Astrocyte (in vitro differentiated cells and primary cell): ENCODE measurements around the gene DDAH1. TPM values are rescaled to one million over a fixed set of nuclear protein-coding genes. Genes with fewer than 3 reads are reported as not detected.

Experiments used
- DNase-seq: peaks from one replicate; pipeline ENCODE4 v3.0.0-alpha.2; 2010; ENCODE audit warnings: low read depth
- FAIRE-seq: peaks from 2 replicates; lab custom pipeline; 2011; peaks lifted over from hg19 to GRCh38; lab: Jason Lieb, UNC
- H2AFZ ChIP-seq: 2 replicates; pipeline ENCODE4 v1.6.0; 2012; ENCODE audit warnings: low read depth, low read length, inconsistent platforms
- H3K27ac ChIP-seq: 2 replicates; pipeline ENCODE4 v1.5.1; 2011; ENCODE audit warnings: low read depth, low read length, inconsistent platforms
- H3K27me3 ChIP-seq: 2 replicates; pipeline ENCODE4 v1.6.0; 2011; ENCODE audit warnings: low read length, inconsistent platforms; ENCODE audit not compliant: insufficient read depth
- H3K36me3 ChIP-seq: 2 replicates; pipeline ENCODE4 v1.5.1; 2011; ENCODE audit warnings: low read length, inconsistent platforms; ENCODE audit not compliant: insufficient read depth
- H3K4me1 ChIP-seq: 2 replicates; pipeline ENCODE4 v1.5.1; 2011; ENCODE audit warnings: low read length, inconsistent platforms; ENCODE audit not compliant: insufficient read depth
- H3K4me2 ChIP-seq: 2 replicates; pipeline ENCODE4 v1.6.0; 2012; ENCODE audit warnings: low read length, inconsistent platforms
- H3K4me3 ChIP-seq: 2 replicates; pipeline ENCODE4 v1.5.1; 2011; ENCODE audit warnings: low read depth, mild to moderate bottlenecking, low read length, inconsistent platforms; ENCODE audit not compliant: insufficient read depth
- H3K79me2 ChIP-seq: 2 replicates; pipeline ENCODE4 v1.6.0; 2012; ENCODE audit warnings: mild to moderate bottlenecking, low read length, inconsistent platforms; ENCODE audit not compliant: insufficient read depth
- H3K9ac ChIP-seq: 2 replicates; pipeline ENCODE4 v1.6.0; 2012; ENCODE audit warnings: mild to moderate bottlenecking, low read length, inconsistent platforms
- H3K9me3 ChIP-seq: 2 replicates; pipeline ENCODE4 v1.5.1; 2012; ENCODE audit warnings: low read depth, mild to moderate bottlenecking, low read length, inconsistent platforms; ENCODE audit not compliant: insufficient read depth
- H4K20me1 ChIP-seq: 2 replicates; pipeline ENCODE4 v1.6.0; 2012; ENCODE audit warnings: low read length, inconsistent platforms; ENCODE audit not compliant: insufficient read depth
- H3K27ac Mint-ChIP-seq: one replicate; pipeline ENCODE4 v1.8.0; 2021; ENCODE audit warnings: mild to moderate bottlenecking, mixed read lengths; ENCODE audit not compliant: unreplicated experiment
- H3K27me3 Mint-ChIP-seq: one replicate; pipeline ENCODE4 v1.8.0; 2021; ENCODE audit warnings: low read depth, mixed read lengths; ENCODE audit not compliant: unreplicated experiment
- H3K36me3 Mint-ChIP-seq: one replicate; pipeline ENCODE4 v1.8.0; 2021; ENCODE audit warnings: low read depth, mixed read lengths; ENCODE audit not compliant: unreplicated experiment
- H3K4me1 Mint-ChIP-seq: one replicate; pipeline ENCODE4 v1.8.0; 2021; ENCODE audit warnings: low read depth, mixed read lengths; ENCODE audit not compliant: unreplicated experiment
- H3K4me3 Mint-ChIP-seq: one replicate; pipeline ENCODE4 v1.8.0; 2021; ENCODE audit warnings: mild to moderate bottlenecking, moderate library complexity, mixed read lengths; ENCODE audit not compliant: unreplicated experiment
- H3K9me3 Mint-ChIP-seq: one replicate; pipeline ENCODE4 v1.8.0; 2021; ENCODE audit warnings: mild to moderate bottlenecking, mixed read lengths; ENCODE audit not compliant: unreplicated experiment
- EZH2 ChIP-seq: IDR thresholded peaks from 2 replicates; pipeline ENCODE4 v1.6.1; 2012; ENCODE audit warnings: mild to moderate bottlenecking, low read length, inconsistent platforms; ENCODE audit not compliant: insufficient read depth
- total RNA-seq: library from RNA; stranded (reverse); gene quantifications from 2 replicates; pipeline ENCODE4 v1.2.1, GENCODE V29; 2021
- TF ChIP-seq, protein P1 (sequence below): IDR thresholded peaks from 2 replicates; pipeline ENCODE4 v1.5.1; 2011; ENCODE audit warnings: low read depth, mild to moderate bottlenecking, inconsistent platforms, low read length, moderate library complexity; ENCODE audit not compliant: insufficient read depth

Gene DDAH1
- total RNA-seq, 1 donor from 2014 or later: 112 TPM

DNA sequence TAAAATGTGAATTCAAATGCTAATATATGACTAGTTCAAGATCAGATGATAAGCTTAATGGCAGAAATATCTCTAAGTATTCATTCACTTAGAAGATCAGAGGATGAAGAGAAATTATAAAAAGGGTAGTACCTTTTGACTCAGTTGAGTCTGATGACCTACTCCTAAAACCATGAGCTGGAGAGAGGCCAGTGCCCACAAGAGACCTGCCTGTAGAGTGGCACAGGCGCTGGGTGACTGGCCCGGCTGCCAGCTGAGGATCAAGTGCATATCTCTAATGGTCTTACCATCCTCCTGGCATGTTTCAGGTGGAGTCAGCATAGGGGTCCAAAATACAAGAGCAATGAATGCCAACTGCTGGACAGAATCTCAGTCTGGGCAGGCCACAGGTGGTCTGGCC is 14.1 kb downstream of the DDAH1 start:
- Histone ChIP-seq H3K9ac (no peak overlapping the region), H3K79me2 (peaks cover 100% of the 10 kb centered on the region), H3K4me1 (peaks cover 34% of the 10 kb centered on the region), H3K27me3 (no peaks in the 10 kb centered on the region), H3K9me3 (no peaks in the 10 kb centered on the region), H4K20me1 (peaks cover 70% of the 10 kb centered on the region), H2AFZ (no peak overlapping the region), H3K4me3 (no peak overlapping the region), H3K36me3 (peaks cover 13% of the 10 kb centered on the region), H3K27ac (no peak overlapping the region), H3K4me2 (no peak overlapping the region)
- H3K27me3 Mint-ChIP-seq: no peaks in the 10 kb centered on the region
- TF ChIP-seq, protein P1, sequence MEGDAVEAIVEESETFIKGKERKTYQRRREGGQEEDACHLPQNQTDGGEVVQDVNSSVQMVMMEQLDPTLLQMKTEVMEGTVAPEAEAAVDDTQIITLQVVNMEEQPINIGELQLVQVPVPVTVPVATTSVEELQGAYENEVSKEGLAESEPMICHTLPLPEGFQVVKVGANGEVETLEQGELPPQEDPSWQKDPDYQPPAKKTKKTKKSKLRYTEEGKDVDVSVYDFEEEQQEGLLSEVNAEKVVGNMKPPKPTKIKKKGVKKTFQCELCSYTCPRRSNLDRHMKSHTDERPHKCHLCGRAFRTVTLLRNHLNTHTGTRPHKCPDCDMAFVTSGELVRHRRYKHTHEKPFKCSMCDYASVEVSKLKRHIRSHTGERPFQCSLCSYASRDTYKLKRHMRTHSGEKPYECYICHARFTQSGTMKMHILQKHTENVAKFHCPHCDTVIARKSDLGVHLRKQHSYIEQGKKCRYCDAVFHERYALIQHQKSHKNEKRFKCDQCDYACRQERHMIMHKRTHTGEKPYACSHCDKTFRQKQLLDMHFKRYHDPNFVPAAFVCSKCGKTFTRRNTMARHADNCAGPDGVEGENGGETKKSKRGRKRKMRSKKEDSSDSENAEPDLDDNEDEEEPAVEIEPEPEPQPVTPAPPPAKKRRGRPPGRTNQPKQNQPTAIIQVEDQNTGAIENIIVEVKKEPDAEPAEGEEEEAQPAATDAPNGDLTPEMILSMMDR: no peak
- no peak for TF ChIP-seq EZH2
- H3K4me3 Mint-ChIP-seq: no peak overlapping the region
- FAIRE-seq: no peak
- H3K36me3 Mint-ChIP-seq: peaks cover 13% of the 10 kb centered on the region
- no peak for DNase-seq
- no peak overlapping the region for H3K27ac Mint-ChIP-seq
- peaks cover 28% of the 10 kb centered on the region for H3K4me1 Mint-ChIP-seq
- no peaks in the 10 kb centered on the region for H3K9me3 Mint-ChIP-seq

DNA sequence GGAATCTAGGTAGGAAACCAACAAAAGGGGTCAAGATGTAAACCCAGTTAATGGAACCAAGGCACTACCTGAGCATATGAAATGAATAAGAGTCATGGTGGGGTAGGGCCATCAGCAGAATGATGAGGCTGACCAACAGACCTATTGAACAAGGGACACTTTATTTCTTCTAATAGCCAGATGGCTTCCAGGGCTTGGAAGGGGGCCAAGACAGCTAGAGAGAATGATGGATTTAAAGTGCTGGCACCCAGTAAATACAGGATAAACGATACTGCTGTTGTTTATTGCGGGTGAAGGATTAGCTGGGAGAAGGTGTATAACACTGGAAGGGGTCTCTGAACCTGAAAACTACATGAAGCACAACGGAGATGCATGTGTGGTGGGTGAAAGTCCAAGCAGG is 15.6 kb downstream of the DDAH1 start:
- no peak for DNase-seq
- Histone ChIP-seq H3K9me3 (no peaks in the 10 kb centered on the region), H3K4me1 (peaks cover 34% of the 10 kb centered on the region), H2AFZ (no peak overlapping the region), H3K79me2 (peaks cover 100% of the 10 kb centered on the region), H4K20me1 (peaks cover 80% of the 10 kb centered on the region), H3K36me3 (peaks cover 13% of the 10 kb centered on the region), H3K27ac (no peak overlapping the region), H3K4me3 (no peak overlapping the region), H3K9ac (no peak overlapping the region), H3K27me3 (no peaks in the 10 kb centered on the region), H3K4me2 (no peak overlapping the region)
- Mint-ChIP-seq H3K36me3 (peaks cover 13% of the 10 kb centered on the region), H3K9me3 (no peaks in the 10 kb centered on the region), H3K27me3 (no peaks in the 10 kb centered on the region), H3K4me3 (no peak overlapping the region), H3K4me1 (peaks cover 34% of the 10 kb centered on the region), H3K27ac (no peak overlapping the region)
- FAIRE-seq: no peak
- TF ChIP-seq EZH2: no peak
- TF ChIP-seq, protein P1: no peak

GRCh38 chr1:85448358-85448757 is 16.6 kb downstream of the DDAH1 start:
- H2AFZ ChIP-seq: no peak overlapping the region
- H3K36me3 Mint-ChIP-seq: peaks cover 13% of the 10 kb centered on the region
- DNase-seq (peak; percentile 53), FAIRE-seq (no peak)
- no peak overlapping the region for H3K9ac ChIP-seq
- peak overlapping the region; percentile 5 for H3K4me3 ChIP-seq
- H3K27ac ChIP-seq: no peak overlapping the region
- peaks cover 34% of the 10 kb centered on the region for H3K4me1 ChIP-seq
- TF ChIP-seq, protein P1: no peak
- no peak for TF ChIP-seq EZH2
- peaks cover 71% of the 10 kb centered on the region for H4K20me1 ChIP-seq
- H3K4me2 ChIP-seq: peak overlapping the region; percentile 47
- H3K36me3 ChIP-seq: peaks cover 13% of the 10 kb centered on the region
- H3K9me3 ChIP-seq: no peaks in the 10 kb centered on the region
- no peak overlapping the region for H3K4me3 Mint-ChIP-seq
- no peaks in the 10 kb centered on the region for H3K27me3 Mint-ChIP-seq
- H3K4me1 Mint-ChIP-seq: peaks cover 39% of the 10 kb centered on the region
- H3K27ac Mint-ChIP-seq: no peak overlapping the region
- no peaks in the 10 kb centered on the region for H3K27me3 ChIP-seq
- H3K9me3 Mint-ChIP-seq: no peaks in the 10 kb centered on the region
- peaks cover 93% of the 10 kb centered on the region for H3K79me2 ChIP-seq
